K562 (cell line): ENCODE measurements around the gene SRC. TPM values are rescaled to one million over a fixed set of nuclear protein-coding genes. Genes with fewer than 3 reads are reported as not detected.

Experiments
- AFF1 ChIP-seq, 2 experiments: fragments of 450-650 bp; IDR thresholded peaks; 2 replicates each; pipeline ENCODE4 v1.6.1; 2018; ENCODE audit warnings: mild to moderate bottlenecking in 2 of 2, low read depth in 1 of 2; ENCODE audit not compliant: partially characterized antibody in 2 of 2
- SMARCA5 ChIP-seq: fragments of 450-650 bp; IDR thresholded peaks from 2 replicates; pipeline ENCODE4 v1.6.1; 2016
- SNIP1 ChIP-seq: fragments of 450-650 bp; IDR thresholded peaks from 2 replicates; pipeline ENCODE4 v1.7.1; 2017; ENCODE audit warnings: low read depth, mild to moderate bottlenecking
- ZNF146 ChIP-seq: IDR thresholded peaks from one replicate; pipeline ENCODE4 v1.6.1; 2018; ENCODE audit warnings: missing compliant biosample characterization; ENCODE audit not compliant: unreplicated experiment
- ZNF561 ChIP-seq: fragments of 450-650 bp; formaldehyde crosslinking; conservative IDR thresholded peaks from 2 replicates; pipeline ENCODE4 v1.4.0; 2020; ENCODE audit warnings: mild to moderate bottlenecking, moderate library complexity
- polyA plus RNA-seq, 8 experiments: library from polyadenylated mRNA; depleted of rRNA in 4 of 8; stranded (reverse) in 5 of 8; unstranded in 3 of 8; fragments of >200 nt; fragmentation: Nextera tagmentation in 2 of 8; fragmentation: Illumina TruSeq in 1 of 8; extraction: Ambion mirVana in 2 of 8; extraction: Trizol in 1 of 8; gene quantifications; 2 replicates each; pipeline versions ENCODE4 v1.2.1 to v1.2.3, GENCODE V29; 2011 to 2014; ENCODE audit warnings: inconsistent platforms in 1 of 8, missing spikeins in 1 of 8
- total RNA-seq, 7 experiments: library from RNA; depleted of rRNA in 6 of 7; stranded (reverse); fragments of >200 nt in 6 of 7; fragmentation: Illumina TruSeq in 2 of 7; extraction: Trizol in 2 of 7; gene quantifications; 2 replicates each; pipeline versions ENCODE4 v1.2.1 to v1.2.3, GENCODE V29; 2011 to 2021; ENCODE audit warnings: low replicate concordance in 1 of 7
- TF ChIP-seq, protein P1 (sequence below), 2 experiments: fragments of 450-650 bp in 1 of 2; sonication (generic) in 1 of 2; formaldehyde crosslinking in 1 of 2; IDR thresholded peaks in 1 of 2; conservative IDR thresholded peaks in 1 of 2; 2 replicates each; pipeline versions ENCODE4 v1.6.1 to v1.8.1; 2016 to 2023; ENCODE audit warnings: mild to moderate bottlenecking in 2 of 2, moderate library complexity in 2 of 2, inconsistent platforms in 1 of 2, missing genetic modification reagents in 1 of 2
- TF ChIP-seq, protein P2 (sequence below): sonication (generic); formaldehyde crosslinking; IDR thresholded peaks from 2 replicates; pipeline ENCODE4 v1.8.0; 2023; ENCODE audit warnings: missing genetic modification reagents, mild to moderate bottlenecking, borderline replicate concordance
- TF ChIP-seq, protein P3 (sequence below): fragments of 250-450 bp; sonication (Bioruptor Pico); IDR thresholded peaks from 2 replicates; pipeline ENCODE4 v1.4.0; 2020

Gene SRC
- total and polyA plus RNA-seq, 9 of the 15 experiments (the other 6 are each of a cell fraction or from before 2014, with no cell fraction given), result 0.06 to 8.5 (median 3.1) TPM

- TF ChIP-seq, protein P1, sequence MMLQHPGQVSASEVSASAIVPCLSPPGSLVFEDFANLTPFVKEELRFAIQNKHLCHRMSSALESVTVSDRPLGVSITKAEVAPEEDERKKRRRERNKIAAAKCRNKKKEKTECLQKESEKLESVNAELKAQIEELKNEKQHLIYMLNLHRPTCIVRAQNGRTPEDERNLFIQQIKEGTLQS (IDR thresholded peaks at IDR 0.05), result peak; percentile 45; the same call in 1 of the 2 replicates
- TF ChIP-seq, protein P1 (CRISPR knock-in tag; conservative IDR thresholded peaks at IDR 0.05), result no peak
- TF ChIP-seq ZNF146 (CRISPR knock-in tag) (no peak), SMARCA5 (0 out of 2 replicates have a peak, but pooled peaks have one; percentile 56), SNIP1 (no peak), ZNF561 (no peak), AFF1 (IDR thresholded peaks at IDR 0.05; ENCODE audit: low read depth in 1 of 2, partially characterized antibody in 2 of 2) (no peak)
- TF ChIP-seq, protein P2, sequence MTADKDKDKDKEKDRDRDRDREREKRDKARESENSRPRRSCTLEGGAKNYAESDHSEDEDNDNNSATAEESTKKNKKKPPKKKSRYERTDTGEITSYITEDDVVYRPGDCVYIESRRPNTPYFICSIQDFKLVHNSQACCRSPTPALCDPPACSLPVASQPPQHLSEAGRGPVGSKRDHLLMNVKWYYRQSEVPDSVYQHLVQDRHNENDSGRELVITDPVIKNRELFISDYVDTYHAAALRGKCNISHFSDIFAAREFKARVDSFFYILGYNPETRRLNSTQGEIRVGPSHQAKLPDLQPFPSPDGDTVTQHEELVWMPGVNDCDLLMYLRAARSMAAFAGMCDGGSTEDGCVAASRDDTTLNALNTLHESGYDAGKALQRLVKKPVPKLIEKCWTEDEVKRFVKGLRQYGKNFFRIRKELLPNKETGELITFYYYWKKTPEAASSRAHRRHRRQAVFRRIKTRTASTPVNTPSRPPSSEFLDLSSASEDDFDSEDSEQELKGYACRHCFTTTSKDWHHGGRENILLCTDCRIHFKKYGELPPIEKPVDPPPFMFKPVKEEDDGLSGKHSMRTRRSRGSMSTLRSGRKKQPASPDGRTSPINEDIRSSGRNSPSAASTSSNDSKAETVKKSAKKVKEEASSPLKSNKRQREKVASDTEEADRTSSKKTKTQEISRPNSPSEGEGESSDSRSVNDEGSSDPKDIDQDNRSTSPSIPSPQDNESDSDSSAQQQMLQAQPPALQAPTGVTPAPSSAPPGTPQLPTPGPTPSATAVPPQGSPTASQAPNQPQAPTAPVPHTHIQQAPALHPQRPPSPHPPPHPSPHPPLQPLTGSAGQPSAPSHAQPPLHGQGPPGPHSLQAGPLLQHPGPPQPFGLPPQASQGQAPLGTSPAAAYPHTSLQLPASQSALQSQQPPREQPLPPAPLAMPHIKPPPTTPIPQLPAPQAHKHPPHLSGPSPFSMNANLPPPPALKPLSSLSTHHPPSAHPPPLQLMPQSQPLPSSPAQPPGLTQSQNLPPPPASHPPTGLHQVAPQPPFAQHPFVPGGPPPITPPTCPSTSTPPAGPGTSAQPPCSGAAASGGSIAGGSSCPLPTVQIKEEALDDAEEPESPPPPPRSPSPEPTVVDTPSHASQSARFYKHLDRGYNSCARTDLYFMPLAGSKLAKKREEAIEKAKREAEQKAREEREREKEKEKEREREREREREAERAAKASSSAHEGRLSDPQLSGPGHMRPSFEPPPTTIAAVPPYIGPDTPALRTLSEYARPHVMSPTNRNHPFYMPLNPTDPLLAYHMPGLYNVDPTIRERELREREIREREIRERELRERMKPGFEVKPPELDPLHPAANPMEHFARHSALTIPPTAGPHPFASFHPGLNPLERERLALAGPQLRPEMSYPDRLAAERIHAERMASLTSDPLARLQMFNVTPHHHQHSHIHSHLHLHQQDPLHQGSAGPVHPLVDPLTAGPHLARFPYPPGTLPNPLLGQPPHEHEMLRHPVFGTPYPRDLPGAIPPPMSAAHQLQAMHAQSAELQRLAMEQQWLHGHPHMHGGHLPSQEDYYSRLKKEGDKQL (CRISPR knock-in tag), result no peak
- TF ChIP-seq, protein P3, sequence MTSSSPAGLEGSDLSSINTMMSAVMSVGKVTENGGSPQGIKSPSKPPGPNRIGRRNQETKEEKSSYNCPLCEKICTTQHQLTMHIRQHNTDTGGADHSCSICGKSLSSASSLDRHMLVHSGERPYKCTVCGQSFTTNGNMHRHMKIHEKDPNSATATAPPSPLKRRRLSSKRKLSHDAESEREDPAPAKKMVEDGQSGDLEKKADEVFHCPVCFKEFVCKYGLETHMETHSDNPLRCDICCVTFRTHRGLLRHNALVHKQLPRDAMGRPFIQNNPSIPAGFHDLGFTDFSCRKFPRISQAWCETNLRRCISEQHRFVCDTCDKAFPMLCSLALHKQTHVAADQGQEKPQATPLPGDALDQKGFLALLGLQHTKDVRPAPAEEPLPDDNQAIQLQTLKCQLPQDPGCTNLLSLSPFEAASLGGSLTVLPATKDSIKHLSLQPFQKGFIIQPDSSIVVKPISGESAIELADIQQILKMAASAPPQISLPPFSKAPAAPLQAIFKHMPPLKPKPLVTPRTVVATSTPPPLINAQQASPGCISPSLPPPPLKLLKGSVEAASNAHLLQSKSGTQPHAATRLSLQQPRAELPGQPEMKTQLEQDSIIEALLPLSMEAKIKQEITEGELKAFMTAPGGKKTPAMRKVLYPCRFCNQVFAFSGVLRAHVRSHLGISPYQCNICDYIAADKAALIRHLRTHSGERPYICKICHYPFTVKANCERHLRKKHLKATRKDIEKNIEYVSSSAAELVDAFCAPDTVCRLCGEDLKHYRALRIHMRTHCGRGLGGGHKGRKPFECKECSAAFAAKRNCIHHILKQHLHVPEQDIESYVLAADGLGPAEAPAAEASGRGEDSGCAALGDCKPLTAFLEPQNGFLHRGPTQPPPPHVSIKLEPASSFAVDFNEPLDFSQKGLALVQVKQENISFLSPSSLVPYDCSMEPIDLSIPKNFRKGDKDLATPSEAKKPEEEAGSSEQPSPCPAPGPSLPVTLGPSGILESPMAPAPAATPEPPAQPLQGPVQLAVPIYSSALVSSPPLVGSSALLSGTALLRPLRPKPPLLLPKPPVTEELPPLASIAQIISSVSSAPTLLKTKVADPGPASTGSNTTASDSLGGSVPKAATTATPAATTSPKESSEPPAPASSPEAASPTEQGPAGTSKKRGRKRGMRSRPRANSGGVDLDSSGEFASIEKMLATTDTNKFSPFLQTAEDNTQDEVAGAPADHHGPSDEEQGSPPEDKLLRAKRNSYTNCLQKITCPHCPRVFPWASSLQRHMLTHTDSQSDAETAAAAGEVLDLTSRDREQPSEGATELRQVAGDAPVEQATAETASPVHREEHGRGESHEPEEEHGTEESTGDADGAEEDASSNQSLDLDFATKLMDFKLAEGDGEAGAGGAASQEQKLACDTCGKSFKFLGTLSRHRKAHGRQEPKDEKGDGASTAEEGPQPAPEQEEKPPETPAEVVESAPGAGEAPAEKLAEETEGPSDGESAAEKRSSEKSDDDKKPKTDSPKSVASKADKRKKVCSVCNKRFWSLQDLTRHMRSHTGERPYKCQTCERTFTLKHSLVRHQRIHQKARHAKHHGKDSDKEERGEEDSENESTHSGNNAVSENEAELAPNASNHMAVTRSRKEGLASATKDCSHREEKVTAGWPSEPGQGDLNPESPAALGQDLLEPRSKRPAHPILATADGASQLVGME (CRISPR knock-in tag), result no peak
Measured at GRCh38 chr20:37335642-37336368, 10.1 kb upstream of the SRC start (continued).
